H1 (cell line): ENCODE data around the gene CADM2. TPM values are rescaled to one million over a fixed set of nuclear protein-coding genes. Genes with fewer than 3 reads are reported as not detected.

ENCODE experiments used
- ATF3 ChIP-seq: IDR thresholded peaks from 2 replicates; pipeline ENCODE4 v1.6.1; 2011; ENCODE audit warnings: low read depth, mild to moderate bottlenecking, low read length; ENCODE audit not compliant: insufficient read depth
- CBX5 ChIP-seq: fragments of 300-800, 300-1000 bp; sonication (generic); IDR thresholded peaks from 2 replicates; pipeline ENCODE4 v1.7.1; 2016; ENCODE audit warnings: antibody characterized with exemption, low read length, low read depth
- GABPA ChIP-seq: IDR thresholded peaks from 2 replicates; pipeline ENCODE4 v1.6.1; 2011; ENCODE audit warnings: mild to moderate bottlenecking, low read length, moderate library complexity, borderline replicate concordance; ENCODE audit not compliant: insufficient read depth
- NANOG ChIP-seq: IDR thresholded peaks from 2 replicates; pipeline ENCODE4 v1.6.1; 2011; ENCODE audit warnings: low read length, low read depth, mild to moderate bottlenecking, inconsistent platforms; ENCODE audit not compliant: insufficient read depth, poor library complexity, severe bottlenecking
- POU5F1 ChIP-seq: IDR thresholded peaks from 2 replicates; pipeline ENCODE4 v1.6.1; 2011; ENCODE audit warnings: low read depth, mild to moderate bottlenecking, low read length, moderate library complexity
- TAF7 ChIP-seq: optimal IDR thresholded peaks from 2 replicates; pipeline ENCODE3; 2011; ENCODE audit warnings: low read depth, mild to moderate bottlenecking, inconsistent platforms, low read length, moderate library complexity, borderline replicate concordance
- polyA plus RNA-seq, 7 experiments: library from polyadenylated mRNA; depleted of rRNA in 3 of 7; stranded (reverse) in 5 of 7; unstranded in 2 of 7; fragments of >200 nt in 5 of 7; fragments of 200-250 nt in 2 of 7; gene quantifications; 1 replicate in 5 of 7; 2 replicates in 1 of 7; 4 replicates in 1 of 7; pipeline versions ENCODE4 v1.2.1 to v1.2.3, GENCODE V29; 2011 to 2013; ENCODE audit warnings: missing spikeins in 2 of 7, mixed read lengths in 2 of 7
- total RNA-seq: library from RNA; stranded (reverse); fragmentation: NEBNext Ultra II Directional; extraction: Animal tissue kit (Norgen Biotek cat#: 25700); gene quantifications from 2 replicates; pipeline ENCODE4 v1.2.1, GENCODE V29; 2021
- TF ChIP-seq, protein P1 (sequence below): fragments of 300-600 bp; sonication (generic); IDR thresholded peaks from 2 replicates; pipeline ENCODE4 v1.7.1; 2012; ENCODE audit warnings: low read length, moderate library complexity, mild to moderate bottlenecking, inconsistent platforms; ENCODE audit not compliant: insufficient replicate concordance

The CADM2 gene
- total and polyA plus RNA-seq, 2 of the 8 experiments (the other 6 are each of a cell fraction or from before 2014, with no cell fraction given): 14.9 to 20.9 TPM

DNA sequence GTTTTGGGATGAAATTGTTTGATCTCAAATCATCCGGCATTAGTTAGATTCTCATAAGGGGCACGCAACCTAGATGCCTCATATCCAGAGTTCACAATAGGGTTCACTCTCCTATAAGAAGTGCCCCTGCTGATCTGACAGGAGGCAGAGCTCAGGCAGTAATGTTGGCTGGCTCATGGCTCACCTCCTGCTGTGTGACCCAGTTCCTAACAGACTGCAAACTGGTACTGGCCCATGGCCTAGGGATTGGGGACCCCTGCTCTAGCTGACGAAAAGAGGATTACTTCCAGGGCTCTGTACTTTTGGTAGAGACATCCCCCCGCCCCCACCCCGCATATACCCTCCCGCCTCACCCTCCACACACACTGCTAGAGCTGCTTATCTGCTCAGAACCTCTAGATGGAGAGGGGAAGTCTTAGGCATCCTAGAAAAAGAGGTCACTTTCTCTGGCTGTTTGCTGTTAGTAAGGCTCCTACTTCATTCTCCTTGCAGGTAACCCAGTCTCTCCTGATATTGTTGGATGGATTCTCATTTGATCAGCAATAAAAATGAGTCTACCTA, 923.1 kb downstream of the CADM2 start (continued):
- TF ChIP-seq, protein P1, sequence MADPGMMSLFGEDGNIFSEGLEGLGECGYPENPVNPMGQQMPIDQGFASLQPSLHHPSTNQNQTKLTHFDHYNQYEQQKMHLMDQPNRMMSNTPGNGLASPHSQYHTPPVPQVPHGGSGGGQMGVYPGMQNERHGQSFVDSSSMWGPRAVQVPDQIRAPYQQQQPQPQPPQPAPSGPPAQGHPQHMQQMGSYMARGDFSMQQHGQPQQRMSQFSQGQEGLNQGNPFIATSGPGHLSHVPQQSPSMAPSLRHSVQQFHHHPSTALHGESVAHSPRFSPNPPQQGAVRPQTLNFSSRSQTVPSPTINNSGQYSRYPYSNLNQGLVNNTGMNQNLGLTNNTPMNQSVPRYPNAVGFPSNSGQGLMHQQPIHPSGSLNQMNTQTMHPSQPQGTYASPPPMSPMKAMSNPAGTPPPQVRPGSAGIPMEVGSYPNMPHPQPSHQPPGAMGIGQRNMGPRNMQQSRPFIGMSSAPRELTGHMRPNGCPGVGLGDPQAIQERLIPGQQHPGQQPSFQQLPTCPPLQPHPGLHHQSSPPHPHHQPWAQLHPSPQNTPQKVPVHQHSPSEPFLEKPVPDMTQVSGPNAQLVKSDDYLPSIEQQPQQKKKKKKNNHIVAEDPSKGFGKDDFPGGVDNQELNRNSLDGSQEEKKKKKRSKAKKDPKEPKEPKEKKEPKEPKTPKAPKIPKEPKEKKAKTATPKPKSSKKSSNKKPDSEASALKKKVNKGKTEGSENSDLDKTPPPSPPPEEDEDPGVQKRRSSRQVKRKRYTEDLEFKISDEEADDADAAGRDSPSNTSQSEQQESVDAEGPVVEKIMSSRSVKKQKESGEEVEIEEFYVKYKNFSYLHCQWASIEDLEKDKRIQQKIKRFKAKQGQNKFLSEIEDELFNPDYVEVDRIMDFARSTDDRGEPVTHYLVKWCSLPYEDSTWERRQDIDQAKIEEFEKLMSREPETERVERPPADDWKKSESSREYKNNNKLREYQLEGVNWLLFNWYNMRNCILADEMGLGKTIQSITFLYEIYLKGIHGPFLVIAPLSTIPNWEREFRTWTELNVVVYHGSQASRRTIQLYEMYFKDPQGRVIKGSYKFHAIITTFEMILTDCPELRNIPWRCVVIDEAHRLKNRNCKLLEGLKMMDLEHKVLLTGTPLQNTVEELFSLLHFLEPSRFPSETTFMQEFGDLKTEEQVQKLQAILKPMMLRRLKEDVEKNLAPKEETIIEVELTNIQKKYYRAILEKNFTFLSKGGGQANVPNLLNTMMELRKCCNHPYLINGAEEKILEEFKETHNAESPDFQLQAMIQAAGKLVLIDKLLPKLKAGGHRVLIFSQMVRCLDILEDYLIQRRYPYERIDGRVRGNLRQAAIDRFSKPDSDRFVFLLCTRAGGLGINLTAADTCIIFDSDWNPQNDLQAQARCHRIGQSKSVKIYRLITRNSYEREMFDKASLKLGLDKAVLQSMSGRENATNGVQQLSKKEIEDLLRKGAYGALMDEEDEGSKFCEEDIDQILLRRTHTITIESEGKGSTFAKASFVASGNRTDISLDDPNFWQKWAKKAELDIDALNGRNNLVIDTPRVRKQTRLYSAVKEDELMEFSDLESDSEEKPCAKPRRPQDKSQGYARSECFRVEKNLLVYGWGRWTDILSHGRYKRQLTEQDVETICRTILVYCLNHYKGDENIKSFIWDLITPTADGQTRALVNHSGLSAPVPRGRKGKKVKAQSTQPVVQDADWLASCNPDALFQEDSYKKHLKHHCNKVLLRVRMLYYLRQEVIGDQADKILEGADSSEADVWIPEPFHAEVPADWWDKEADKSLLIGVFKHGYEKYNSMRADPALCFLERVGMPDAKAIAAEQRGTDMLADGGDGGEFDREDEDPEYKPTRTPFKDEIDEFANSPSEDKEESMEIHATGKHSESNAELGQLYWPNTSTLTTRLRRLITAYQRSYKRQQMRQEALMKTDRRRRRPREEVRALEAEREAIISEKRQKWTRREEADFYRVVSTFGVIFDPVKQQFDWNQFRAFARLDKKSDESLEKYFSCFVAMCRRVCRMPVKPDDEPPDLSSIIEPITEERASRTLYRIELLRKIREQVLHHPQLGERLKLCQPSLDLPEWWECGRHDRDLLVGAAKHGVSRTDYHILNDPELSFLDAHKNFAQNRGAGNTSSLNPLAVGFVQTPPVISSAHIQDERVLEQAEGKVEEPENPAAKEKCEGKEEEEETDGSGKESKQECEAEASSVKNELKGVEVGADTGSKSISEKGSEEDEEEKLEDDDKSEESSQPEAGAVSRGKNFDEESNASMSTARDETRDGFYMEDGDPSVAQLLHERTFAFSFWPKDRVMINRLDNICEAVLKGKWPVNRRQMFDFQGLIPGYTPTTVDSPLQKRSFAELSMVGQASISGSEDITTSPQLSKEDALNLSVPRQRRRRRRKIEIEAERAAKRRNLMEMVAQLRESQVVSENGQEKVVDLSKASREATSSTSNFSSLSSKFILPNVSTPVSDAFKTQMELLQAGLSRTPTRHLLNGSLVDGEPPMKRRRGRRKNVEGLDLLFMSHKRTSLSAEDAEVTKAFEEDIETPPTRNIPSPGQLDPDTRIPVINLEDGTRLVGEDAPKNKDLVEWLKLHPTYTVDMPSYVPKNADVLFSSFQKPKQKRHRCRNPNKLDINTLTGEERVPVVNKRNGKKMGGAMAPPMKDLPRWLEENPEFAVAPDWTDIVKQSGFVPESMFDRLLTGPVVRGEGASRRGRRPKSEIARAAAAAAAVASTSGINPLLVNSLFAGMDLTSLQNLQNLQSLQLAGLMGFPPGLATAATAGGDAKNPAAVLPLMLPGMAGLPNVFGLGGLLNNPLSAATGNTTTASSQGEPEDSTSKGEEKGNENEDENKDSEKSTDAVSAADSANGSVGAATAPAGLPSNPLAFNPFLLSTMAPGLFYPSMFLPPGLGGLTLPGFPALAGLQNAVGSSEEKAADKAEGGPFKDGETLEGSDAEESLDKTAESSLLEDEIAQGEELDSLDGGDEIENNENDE: no peak
- no peak for TF ChIP-seq CBX5
- no peak for TF ChIP-seq TAF7
- no peak for TF ChIP-seq POU5F1
- no peak for TF ChIP-seq NANOG
- no peak for TF ChIP-seq ATF3
- no peak for TF ChIP-seq GABPA
